HepG2 (cell line): ENCODE measurements around the gene HMGN4. TPM values are rescaled to one million over a fixed set of nuclear protein-coding genes. Genes with fewer than 3 reads are reported as not detected.
A peak's percentile ranks its signal among the peaks of the same experiment; 100 is the strongest.

Experiments
- ATF7 ChIP-seq, 2 experiments: fragments of 450-650 bp in 1 of 2; sonication (generic) in 1 of 2; formaldehyde crosslinking in 1 of 2; IDR thresholded peaks; 2 replicates each; pipeline versions ENCODE4 v1.4.0 to v1.6.1; 2016 to 2020; ENCODE audit warnings: antibody characterized with exemption in 1 of 2, mild to moderate bottlenecking in 1 of 2, missing genetic modification reagents in 1 of 2
- ATF7-NPFF ChIP-seq: sonication (generic); formaldehyde crosslinking; IDR thresholded peaks from 2 replicates; pipeline ENCODE4 v1.8.1; 2023; ENCODE audit warnings: mild to moderate bottlenecking, low read depth, missing genetic modification reagents, moderate library complexity
- CAMTA2 ChIP-seq: sonication (generic); formaldehyde crosslinking; IDR thresholded peaks from 2 replicates; pipeline ENCODE4 v1.4.0; 2020; ENCODE audit warnings: mild to moderate bottlenecking, missing genetic modification reagents, borderline replicate concordance
- CCDC6 ChIP-seq: sonication (generic); formaldehyde crosslinking; IDR thresholded peaks from 2 replicates; pipeline ENCODE4 v1.8.1; 2022; ENCODE audit warnings: mild to moderate bottlenecking, missing genetic modification reagents, moderate library complexity
- CREB1 ChIP-seq, 2 experiments: fragments of 450-650 bp in 1 of 2; IDR thresholded peaks; 2 replicates each; pipeline ENCODE4 v1.6.1; 2016 to 2017; ENCODE audit warnings: control low read depth in 1 of 2, mild to moderate bottlenecking in 1 of 2, missing compliant biosample characterization in 1 of 2, missing genetic modification characterization in 1 of 2
- DNMT3B ChIP-seq: conservative IDR thresholded peaks from 2 replicates; pipeline ENCODE4 v1.6.1; 2016; ENCODE audit warnings: missing biosample characterization, control low read depth
- KLF12 ChIP-seq: sonication (generic); formaldehyde crosslinking; IDR thresholded peaks from 2 replicates; pipeline ENCODE4 v1.4.0; 2020; ENCODE audit warnings: missing genetic modification reagents, borderline replicate concordance
- NFYC ChIP-seq: IDR thresholded peaks from 2 replicates; pipeline ENCODE4 v1.6.1; 2016; ENCODE audit warnings: missing genetic modification reagents, missing compliant biosample characterization
- PRMT3 ChIP-seq: sonication (generic); formaldehyde crosslinking; IDR thresholded peaks from 2 replicates; pipeline ENCODE4 v1.8.1; 2022; ENCODE audit warnings: low read depth, mild to moderate bottlenecking, moderate library complexity, missing genetic modification reagents, borderline replicate concordance
- REXO4 ChIP-seq: sonication (generic); formaldehyde crosslinking; IDR thresholded peaks from 2 replicates; pipeline ENCODE4 v1.8.0; 2022; ENCODE audit warnings: missing genetic modification reagents, mild to moderate bottlenecking, borderline replicate concordance
- SNRNP70 ChIP-seq: fragments of 200-400 bp; formaldehyde crosslinking; IDR thresholded peaks from 2 replicates; pipeline ENCODE4 v1.6.1; 2017; ENCODE audit warnings: mild to moderate bottlenecking, low read depth, low read length, moderate library complexity
- ZFAT ChIP-seq: sonication (generic); formaldehyde crosslinking; conservative IDR thresholded peaks from 2 replicates; pipeline ENCODE4 v1.8.1; 2023; ENCODE audit warnings: missing genetic modification reagents, inconsistent platforms
- ZKSCAN8 ChIP-seq: IDR thresholded peaks from 2 replicates; pipeline ENCODE4 v1.6.1; 2016; ENCODE audit warnings: borderline replicate concordance, missing genetic modification reagents, missing compliant biosample characterization
- ZNF138 ChIP-seq: sonication (generic); formaldehyde crosslinking; IDR thresholded peaks from 2 replicates; pipeline ENCODE4 v1.5.0; 2020; ENCODE audit warnings: mild to moderate bottlenecking, low read depth, missing genetic modification reagents
- ZNF292 ChIP-seq: sonication (generic); formaldehyde crosslinking; IDR thresholded peaks from 2 replicates; pipeline ENCODE4 v1.8.1; 2022; ENCODE audit warnings: mild to moderate bottlenecking, low read depth, missing genetic modification reagents, borderline replicate concordance
- ZNF354B ChIP-seq: sonication (generic); formaldehyde crosslinking; IDR thresholded peaks from 2 replicates; pipeline ENCODE4 v1.8.0; 2022; ENCODE audit warnings: mild to moderate bottlenecking, missing genetic modification reagents
- ZNF562 ChIP-seq: sonication (generic); formaldehyde crosslinking; IDR thresholded peaks from 2 replicates; pipeline ENCODE4 v1.8.0; 2022; ENCODE audit warnings: missing genetic modification reagents, borderline replicate concordance
- ZNF703 ChIP-seq: sonication (generic); formaldehyde crosslinking; IDR thresholded peaks from 2 replicates; pipeline ENCODE4 v1.5.1; 2020; ENCODE audit warnings: missing genetic modification reagents, mild to moderate bottlenecking, moderate library complexity, borderline replicate concordance
- ZNF766 ChIP-seq: sonication (generic); formaldehyde crosslinking; IDR thresholded peaks from 2 replicates; pipeline ENCODE4 v1.5.0; 2020; ENCODE audit warnings: missing genetic modification reagents, borderline replicate concordance
- ZNF773 ChIP-seq: sonication (generic); formaldehyde crosslinking; IDR thresholded peaks from 2 replicates; pipeline ENCODE4 v1.4.0; 2020; ENCODE audit warnings: missing genetic modification reagents, borderline replicate concordance
- ZSCAN9 ChIP-seq: IDR thresholded peaks from 2 replicates; pipeline ENCODE4 v1.6.1; 2016; ENCODE audit warnings: borderline replicate concordance
- polyA plus RNA-seq, 8 experiments: library from polyadenylated mRNA; depleted of rRNA in 3 of 8; stranded (reverse) in 7 of 8; unstranded in 1 of 8; fragments of >200 nt; fragmentation: Illumina TruSeq in 4 of 8; extraction: Trizol in 4 of 8; gene quantifications; 2 replicates each; pipeline versions ENCODE4 v1.2.1 to v1.2.3, GENCODE V29; 2011 to 2016; ENCODE audit warnings: low read depth in 4 of 8, missing spikeins in 1 of 8, mixed read lengths in 1 of 8; ENCODE audit not compliant: insufficient read depth in 1 of 8
- total RNA-seq, 5 experiments: library from RNA; depleted of rRNA; stranded (reverse); fragments of >200 nt; fragmentation: Illumina TruSeq; extraction: Trizol; gene quantifications; 2 replicates each; pipeline ENCODE4 v1.2.3, GENCODE V29; 2016; ENCODE audit warnings: low read depth in 1 of 5
- TF ChIP-seq, protein P1 (sequence below): sonication (generic); formaldehyde crosslinking; IDR thresholded peaks from 2 replicates; pipeline ENCODE4 v1.4.0; 2020; ENCODE audit warnings: missing genetic modification reagents
- TF ChIP-seq, protein P2 (sequence below): sonication (generic); formaldehyde crosslinking; IDR thresholded peaks from 2 replicates; pipeline ENCODE4 v1.8.0; 2022; ENCODE audit warnings: mild to moderate bottlenecking, missing genetic modification reagents, moderate library complexity

HMGN4 gene
- total and polyA plus RNA-seq, 2 of the 13 experiments (the other 11 are each of a cell fraction or from before 2014, with no cell fraction given) = 39.9 to 52.1 TPM

DNA sequence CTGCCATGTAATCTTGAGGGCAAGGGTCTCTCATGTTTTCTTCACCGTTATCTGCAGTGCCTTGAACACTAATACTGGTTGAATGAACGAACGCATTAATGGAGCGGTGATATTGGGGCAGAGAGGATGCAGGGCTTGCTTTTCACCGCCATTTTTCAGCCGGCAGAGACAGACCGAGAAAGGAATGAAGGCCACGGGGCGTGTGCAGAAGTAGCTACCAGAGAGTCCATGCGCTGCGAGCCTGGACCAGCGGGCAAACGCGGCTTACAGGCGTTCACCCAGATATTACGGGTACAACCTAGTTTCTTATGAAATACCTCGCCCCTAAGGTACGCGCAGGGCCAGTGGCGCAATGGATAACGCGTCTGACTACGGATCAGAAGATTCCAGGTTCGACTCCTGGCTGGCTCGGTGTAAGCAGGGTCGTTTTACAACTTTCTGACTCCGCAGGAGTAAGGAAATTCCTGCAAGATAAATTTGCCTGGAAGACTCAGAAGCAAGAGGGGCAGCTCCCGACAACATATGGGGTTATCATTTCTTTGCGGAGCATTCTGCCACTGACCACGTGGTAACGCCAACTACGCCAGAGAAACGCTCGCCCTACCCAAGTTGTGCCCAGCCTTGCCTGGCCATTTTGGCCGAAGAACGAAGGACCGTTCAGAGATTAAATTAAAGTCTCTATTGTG, 863 bp upstream of the HMGN4 start (continued):
- TF ChIP-seq, protein P1, sequence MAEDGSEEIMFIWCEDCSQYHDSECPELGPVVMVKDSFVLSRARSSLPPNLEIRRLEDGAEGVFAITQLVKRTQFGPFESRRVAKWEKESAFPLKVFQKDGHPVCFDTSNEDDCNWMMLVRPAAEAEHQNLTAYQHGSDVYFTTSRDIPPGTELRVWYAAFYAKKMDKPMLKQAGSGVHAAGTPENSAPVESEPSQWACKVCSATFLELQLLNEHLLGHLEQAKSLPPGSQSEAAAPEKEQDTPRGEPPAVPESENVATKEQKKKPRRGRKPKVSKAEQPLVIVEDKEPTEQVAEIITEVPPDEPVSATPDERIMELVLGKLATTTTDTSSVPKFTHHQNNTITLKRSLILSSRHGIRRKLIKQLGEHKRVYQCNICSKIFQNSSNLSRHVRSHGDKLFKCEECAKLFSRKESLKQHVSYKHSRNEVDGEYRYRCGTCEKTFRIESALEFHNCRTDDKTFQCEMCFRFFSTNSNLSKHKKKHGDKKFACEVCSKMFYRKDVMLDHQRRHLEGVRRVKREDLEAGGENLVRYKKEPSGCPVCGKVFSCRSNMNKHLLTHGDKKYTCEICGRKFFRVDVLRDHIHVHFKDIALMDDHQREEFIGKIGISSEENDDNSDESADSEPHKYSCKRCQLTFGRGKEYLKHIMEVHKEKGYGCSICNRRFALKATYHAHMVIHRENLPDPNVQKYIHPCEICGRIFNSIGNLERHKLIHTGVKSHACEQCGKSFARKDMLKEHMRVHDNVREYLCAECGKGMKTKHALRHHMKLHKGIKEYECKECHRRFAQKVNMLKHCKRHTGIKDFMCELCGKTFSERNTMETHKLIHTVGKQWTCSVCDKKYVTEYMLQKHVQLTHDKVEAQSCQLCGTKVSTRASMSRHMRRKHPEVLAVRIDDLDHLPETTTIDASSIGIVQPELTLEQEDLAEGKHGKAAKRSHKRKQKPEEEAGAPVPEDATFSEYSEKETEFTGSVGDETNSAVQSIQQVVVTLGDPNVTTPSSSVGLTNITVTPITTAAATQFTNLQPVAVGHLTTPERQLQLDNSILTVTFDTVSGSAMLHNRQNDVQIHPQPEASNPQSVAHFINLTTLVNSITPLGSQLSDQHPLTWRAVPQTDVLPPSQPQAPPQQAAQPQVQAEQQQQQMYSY = no peak
- TF ChIP-seq, protein P2, sequence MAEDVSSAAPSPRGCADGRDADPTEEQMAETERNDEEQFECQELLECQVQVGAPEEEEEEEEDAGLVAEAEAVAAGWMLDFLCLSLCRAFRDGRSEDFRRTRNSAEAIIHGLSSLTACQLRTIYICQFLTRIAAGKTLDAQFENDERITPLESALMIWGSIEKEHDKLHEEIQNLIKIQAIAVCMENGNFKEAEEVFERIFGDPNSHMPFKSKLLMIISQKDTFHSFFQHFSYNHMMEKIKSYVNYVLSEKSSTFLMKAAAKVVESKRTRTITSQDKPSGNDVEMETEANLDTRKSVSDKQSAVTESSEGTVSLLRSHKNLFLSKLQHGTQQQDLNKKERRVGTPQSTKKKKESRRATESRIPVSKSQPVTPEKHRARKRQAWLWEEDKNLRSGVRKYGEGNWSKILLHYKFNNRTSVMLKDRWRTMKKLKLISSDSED (CRISPR knock-in tag) = no peak
- TF ChIP-seq ZSCAN9 (CRISPR knock-in tag) (no peak; the same call in none of the 2 replicates), ZNF138 (0 out of 2 replicates have a peak, but pooled peaks have one; percentile 76), ATF7-NPFF (CRISPR knock-in tag) (no peak; the same call in 1 of the 2 replicates), NFYC (no peak), ZNF292 (peak; percentile 41; the same call in 1 of the 2 replicates), ZFAT (CRISPR knock-in tag) (no peak), DNMT3B (CRISPR knock-in tag) (0 out of 2 replicates have a peak, but pooled peaks have one; percentile 41), ZKSCAN8 (peak; percentile 86), REXO4 (CRISPR knock-in tag) (no peak), ATF7 (IDR thresholded peaks at IDR 0.05) (no peak), ATF7 (CRISPR knock-in tag; IDR thresholded peaks at IDR 0.05) (peak; percentile 90), CAMTA2 (CRISPR knock-in tag) (peak; percentile 93; the same call in 1 of the 2 replicates), ZNF562 (CRISPR knock-in tag) (no peak), ZNF773 (CRISPR knock-in tag) (no peak), SNRNP70 (no peak), CREB1 (IDR thresholded peaks at IDR 0.05) (peak; percentile 77), CREB1 (CRISPR knock-in tag; IDR thresholded peaks at IDR 0.05) (peak; percentile 89), ZNF766 (CRISPR knock-in tag) (no peak; the same call in 1 of the 2 replicates), ZNF703 (CRISPR knock-in tag) (peak; percentile 64; the same call in 1 of the 2 replicates), ZNF354B (no peak), PRMT3 (peak; percentile 81), KLF12 (CRISPR knock-in tag) (no peak), CCDC6 (CRISPR knock-in tag) (peak; percentile 85)
